K562 treated with DMSO at 1 percent for 4 hours (cell line): Measurements from ENCODE around the gene PTPA. TPM values are rescaled to one million over a fixed set of nuclear protein-coding genes. Genes with fewer than 3 reads are reported as not detected.

Experiments used
- total RNA-seq: library from RNA; unstranded; fragments of 300-600 nt; gene quantifications from 2 replicates; pipeline ENCODE4 v1.2.3, GENCODE V29; 2022; ENCODE audit not compliant: insufficient read depth

PTPA gene
- total RNA-seq: 98.6 and 104 TPM in 2 replicates

DNA sequence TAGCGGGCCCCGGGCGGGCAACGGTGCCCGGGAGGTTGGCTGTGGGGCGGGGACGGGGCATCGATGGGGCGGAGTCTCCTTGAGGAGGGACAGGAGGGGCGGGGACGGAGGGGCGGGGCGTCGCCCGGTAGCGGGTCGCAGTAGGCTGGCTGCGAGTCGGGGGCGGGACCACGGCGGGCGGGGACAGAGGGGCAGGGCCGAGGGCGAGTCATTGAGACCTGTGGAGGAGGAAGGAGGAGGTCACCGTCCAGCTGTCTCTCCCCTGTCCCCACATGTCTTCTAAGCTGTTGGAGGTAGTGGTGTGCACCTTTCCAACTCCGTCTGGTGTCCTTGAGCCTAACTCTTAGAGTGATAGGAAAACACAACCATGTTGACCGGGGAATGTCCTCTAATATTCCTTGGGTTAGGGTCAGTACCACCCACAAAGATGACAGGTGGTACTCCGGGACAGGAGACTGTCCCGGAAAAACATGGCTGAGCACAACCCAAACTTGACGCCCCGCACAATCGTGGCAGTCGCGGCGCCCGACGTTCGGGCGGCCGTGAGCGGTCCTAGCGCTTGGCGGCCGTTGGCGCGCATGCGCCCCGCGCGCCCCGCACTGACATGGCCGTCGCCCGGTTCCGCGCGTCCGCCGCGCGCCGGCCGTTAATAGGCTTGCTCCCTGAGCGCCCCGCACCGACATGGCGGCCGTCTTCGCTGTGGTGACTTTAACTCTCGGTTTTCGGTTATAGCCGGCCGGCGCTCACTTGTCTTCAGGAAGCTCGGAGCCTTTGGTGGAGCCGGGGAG, at the start of gene PTPA, which contains the start of gene CRAT:
Gene PTPA, plus strand, starts transcription at position 676 of the 788 bp plus-strand sequence. CDS start 186 bp downstream, outside the sequence.
Gene CRAT, minus strand, starts transcription at position 54 of the 788 bp plus-strand sequence. CDS start 284 bp downstream, outside the sequence.

DNA sequence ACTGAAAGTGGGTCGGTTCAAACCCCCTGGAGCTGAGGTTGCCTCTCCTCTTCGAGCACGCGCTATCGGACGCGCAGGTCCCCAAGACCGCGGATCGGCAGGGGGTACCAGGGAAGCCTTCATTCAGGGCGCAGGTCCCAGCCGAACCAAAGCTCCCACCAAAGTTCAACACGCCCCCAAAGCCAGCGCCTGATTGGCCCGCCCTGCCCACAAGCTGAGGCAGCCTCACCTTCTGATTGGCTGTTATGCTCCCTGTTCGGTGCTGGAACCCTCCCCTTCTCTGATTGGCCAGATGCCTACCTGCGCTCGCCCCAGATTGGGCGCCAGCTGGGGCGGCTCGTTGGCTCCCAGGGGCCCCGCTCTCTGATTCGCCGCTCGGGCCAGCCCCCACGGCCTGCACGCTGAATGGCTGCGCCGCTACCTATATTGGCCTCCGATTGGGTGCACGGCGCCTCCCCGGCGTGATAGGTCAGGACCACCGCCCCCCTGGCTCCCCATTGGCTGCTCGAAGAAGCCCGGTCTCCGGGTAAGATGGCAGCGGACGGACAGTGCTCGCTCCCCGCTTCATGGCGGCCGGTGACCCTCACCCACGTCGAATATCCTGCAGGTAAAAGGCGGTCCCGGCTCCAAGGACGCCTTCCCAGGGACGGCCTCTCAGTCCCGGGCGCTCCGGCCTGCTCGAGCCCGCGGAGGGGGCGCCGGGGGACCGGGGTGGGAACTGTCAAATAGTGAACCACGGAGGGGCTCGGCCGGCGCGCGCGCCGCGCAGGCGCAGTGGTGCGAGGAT, 30.4 kb upstream of the PTPA start, which contains the start of gene DOLPP1:
Gene DOLPP1, plus strand, starts transcription at position 511 of the 787 bp plus-strand sequence. Its CDS starts 21 bp downstream, at position 532.

DNA sequence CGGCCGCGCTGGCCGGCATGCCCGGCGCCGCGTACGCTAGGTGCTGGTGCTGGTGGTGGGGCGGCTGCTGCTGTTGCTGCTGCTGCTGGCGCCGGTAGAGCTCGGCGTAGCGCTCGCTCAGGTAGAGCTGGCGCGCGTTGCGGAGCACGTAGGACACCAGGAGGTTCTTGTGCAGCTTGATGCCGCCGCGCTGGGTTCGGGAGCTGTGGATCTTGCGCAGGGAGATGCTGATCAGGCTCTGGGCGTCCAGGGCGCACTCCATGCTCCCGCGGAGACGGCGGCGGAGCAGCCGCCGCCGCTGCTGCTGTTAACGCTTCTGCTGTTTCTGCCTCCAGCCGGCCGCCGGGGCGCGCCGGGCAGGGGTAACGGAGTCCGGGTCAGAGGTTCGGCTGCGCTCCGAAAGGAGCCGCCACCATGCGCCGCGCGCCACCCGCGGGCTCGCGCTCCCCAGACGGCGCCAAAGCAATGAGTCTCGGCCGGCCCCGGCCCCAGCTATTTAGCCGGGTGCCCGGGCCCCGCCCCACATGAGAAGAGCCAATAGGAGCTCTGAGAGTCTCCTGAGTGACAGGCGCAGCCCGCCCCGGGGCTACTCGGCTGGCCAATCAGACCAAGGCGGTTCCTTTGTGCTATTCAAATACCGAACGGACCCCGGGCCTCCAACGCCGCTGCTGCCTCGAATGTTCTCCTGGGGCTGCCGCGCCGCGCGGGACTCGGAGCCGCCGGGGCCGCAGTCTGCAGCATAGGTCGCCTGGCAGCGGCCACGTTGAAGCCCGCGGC, 66.8 kb downstream of the PTPA start, which contains the start of gene IER5L:
Gene IER5L, minus strand, starts transcription at position 471 of the 777 bp plus-strand sequence. Its CDS starts 209 bp downstream, at position 262.

Other genes starting within 250 kb of the PTPA start
- 15.4 and 16.1 TPM in 2 replicates for gene KYAT1, start 229.5 kb upstream of the PTPA start, total RNA-seq
- 28.7 and 39.4 TPM in 2 replicates for gene LRRC8A, start 229.3 kb upstream of the PTPA start, total RNA-seq
- 0.51 and 2.4 TPM in 2 replicates for gene PHYHD1, start 190.4 kb upstream of the PTPA start, total RNA-seq
- 9.3 and 9.7 TPM in 2 replicates for gene DOLK, start 163.8 kb upstream of the PTPA start, total RNA-seq
- gene NUP188, start 163.7 kb upstream of the PTPA start, total RNA-seq: 51.0 and 68.0 TPM in 2 replicates
- 74.5 and 82.0 TPM in 2 replicates for gene SH3GLB2, start 83.1 kb upstream of the PTPA start, total RNA-seq
- 14.2 and 26.5 TPM in 2 replicates for gene MIGA2, start 74.8 kb upstream of the PTPA start, total RNA-seq
- 23.2 and 24.5 TPM in 2 replicates for gene DOLPP1, start 30.3 kb upstream of the PTPA start, total RNA-seq
- gene CRAT, start 622 bp upstream of the PTPA start, total RNA-seq: 24.3 and 29.3 TPM in 2 replicates
- gene IER5L, start 66.8 kb downstream of the PTPA start, total RNA-seq: 8.2 and 8.5 TPM in 2 replicates